Effector memory CD8-positive, alpha-beta T cell (primary cell): ENCODE data around the gene PRKN.

Experiments
- ATAC-seq: fragments of 150-1000 bp; cut with Tn5 transposase; replicated peaks from 2 replicates; pipeline ENCODE4 v1.10.0; 2021; ENCODE audit warnings: mild to moderate bottlenecking, moderate library complexity
- DNase-seq, 3 experiments: peaks; one replicate each; pipeline ENCODE4 v3.0.0; 2021
- H3K27ac Mint-ChIP-seq, 2 donors: one replicate each; pipeline ENCODE4 v1.8.0; 2022; ENCODE audit warnings: mild to moderate bottlenecking in 2 of 2, mixed read lengths in 2 of 2, moderate library complexity in 2 of 2
- H3K27me3 Mint-ChIP-seq, 2 donors: one replicate each; pipeline ENCODE4 v1.8.0; 2022; ENCODE audit warnings: mixed read lengths in 2 of 2
- H3K36me3 Mint-ChIP-seq: one replicate; pipeline ENCODE4 v1.8.0; 2022; ENCODE audit warnings: mild to moderate bottlenecking, moderate library complexity, mixed read lengths; ENCODE audit not compliant: insufficient read depth
- H3K4me1 Mint-ChIP-seq, 2 donors: one replicate each; pipeline ENCODE4 v1.8.0; 2022; ENCODE audit warnings: low read depth in 2 of 2, mixed read lengths in 2 of 2
- H3K4me3 Mint-ChIP-seq, 2 donors: one replicate each; pipeline ENCODE4 v1.8.0; 2022; ENCODE audit warnings: mild to moderate bottlenecking in 2 of 2, mixed read lengths in 2 of 2, moderate library complexity in 2 of 2
- H3K9me3 Mint-ChIP-seq, 2 donors: one replicate each; pipeline ENCODE4 v1.8.0; 2022; ENCODE audit warnings: mixed read lengths in 2 of 2

Gene PRKN

DNA sequence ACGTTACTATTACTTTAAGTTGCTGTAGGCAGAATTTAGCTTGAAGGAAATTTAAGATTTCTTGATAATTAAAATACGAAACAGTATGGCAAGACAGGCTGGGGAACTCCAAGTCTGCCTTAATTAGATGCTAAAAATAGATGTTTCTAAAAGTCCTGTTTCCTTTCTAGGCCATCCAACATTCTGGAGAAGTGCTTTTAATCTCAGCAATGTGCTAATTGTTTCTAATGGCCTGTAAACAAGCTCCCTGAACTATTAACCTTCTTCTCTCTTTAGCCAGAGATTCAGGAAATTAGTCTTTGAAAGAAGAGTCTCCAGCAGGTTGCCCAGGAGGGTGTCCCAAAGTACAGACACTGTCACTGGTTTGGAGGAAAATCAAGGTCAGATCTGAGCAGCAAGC lies 776.4 kb downstream of the PRKN start:
- Mint-ChIP-seq H3K27ac (no peak overlapping the region), H3K4me3 (no peak overlapping the region), H3K4me1 (no peaks in the 10 kb centered on the region), H3K27me3 (no peaks in the 10 kb centered on the region), H3K36me3 (no peaks in the 10 kb centered on the region), H3K9me3 (peaks cover 0 to 5% of the 10 kb centered on the region in 2 donors)
- no peak for DNase-seq
- ATAC-seq, result no peak

DNA sequence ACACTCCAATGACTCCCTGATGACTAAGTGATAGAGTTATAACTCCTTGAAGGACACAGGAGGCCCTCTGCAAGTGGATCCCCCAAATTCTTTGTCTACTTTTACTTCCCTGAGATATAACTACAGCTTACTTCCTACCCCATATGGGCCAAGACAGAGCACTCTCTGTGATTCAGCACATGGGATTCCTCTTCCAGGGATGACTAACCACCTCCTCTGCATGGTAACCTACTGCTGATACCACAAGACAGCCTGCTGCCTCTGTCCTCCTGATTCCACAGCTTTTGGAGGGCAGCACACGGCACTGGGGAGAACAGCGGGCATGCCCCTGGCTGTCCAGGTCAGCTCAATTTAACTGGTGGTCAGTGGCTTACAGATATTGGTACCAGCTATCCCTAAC lies 778.0 kb downstream of the PRKN start:
- H3K27me3 Mint-ChIP-seq, result no peaks in the 10 kb centered on the region
- no peak for DNase-seq

DNA sequence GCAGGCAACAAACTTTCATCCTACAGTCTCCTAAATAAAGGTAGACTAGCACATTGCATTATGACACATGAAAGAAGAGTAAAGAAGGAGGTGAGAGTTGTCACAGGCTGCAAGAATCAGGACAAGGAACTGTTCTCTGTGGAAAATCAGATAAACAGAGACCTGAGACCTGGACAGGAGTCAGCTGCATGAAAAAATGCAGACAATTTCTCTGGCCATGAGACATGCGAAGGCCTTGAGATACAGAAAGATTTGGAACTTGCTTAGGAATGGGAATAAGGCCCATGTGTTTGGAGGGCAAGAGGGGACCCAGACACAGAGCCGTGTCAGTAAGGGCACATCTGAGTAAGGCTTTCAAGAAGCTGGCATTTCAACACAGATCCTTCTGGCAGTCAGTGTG lies 779.1 kb downstream of the PRKN start:
- ATAC-seq (no peak), DNase-seq (no peak)
- no peak overlapping the region for H3K27ac Mint-ChIP-seq
- no peaks in the 10 kb centered on the region for H3K4me1 Mint-ChIP-seq
- no peaks in the 10 kb centered on the region for H3K36me3 Mint-ChIP-seq
- H3K27me3 Mint-ChIP-seq, result no peaks in the 10 kb centered on the region
- H3K4me3 Mint-ChIP-seq, result no peak overlapping the region
- peaks cover 0 to 5% of the 10 kb centered on the region in 2 donors for H3K9me3 Mint-ChIP-seq

More for the DNA sequence above, 778.0 kb downstream of the PRKN start:
- Mint-ChIP-seq H3K27ac (no peak overlapping the region), H3K4me3 (no peak overlapping the region), H3K9me3 (peaks cover 0 to 5% of the 10 kb centered on the region in 2 donors), H3K4me1 (no peaks in the 10 kb centered on the region), H3K36me3 (no peaks in the 10 kb centered on the region)
- no peak for ATAC-seq

DNA sequence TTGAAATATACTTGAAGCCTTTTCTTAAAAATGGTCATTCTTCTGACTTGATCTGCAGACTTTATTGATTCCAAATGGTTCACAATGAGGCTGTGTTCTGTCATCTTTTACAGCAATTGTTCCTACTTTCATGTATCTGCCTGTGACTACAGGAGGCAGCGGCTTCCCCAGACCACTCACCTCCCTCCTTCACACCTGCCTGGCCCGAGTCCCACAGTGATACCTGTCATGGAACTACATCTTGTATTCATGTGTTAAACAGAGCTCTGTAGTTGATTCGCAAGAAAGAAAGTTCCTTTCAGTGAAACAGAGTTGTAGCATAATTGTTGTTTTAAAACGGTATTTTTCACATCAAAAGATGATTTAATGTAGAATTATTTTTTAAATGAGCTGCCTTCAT lies 780.2 kb downstream of the PRKN start:
- ATAC-seq (no peak), DNase-seq (no peak)
- Mint-ChIP-seq H3K4me1 (no peaks in the 10 kb centered on the region), H3K27ac (no peak overlapping the region), H3K4me3 (no peak overlapping the region), H3K9me3 (peaks cover 0 to 5% of the 10 kb centered on the region in 2 donors), H3K27me3 (no peaks in the 10 kb centered on the region), H3K36me3 (no peaks in the 10 kb centered on the region)

DNA sequence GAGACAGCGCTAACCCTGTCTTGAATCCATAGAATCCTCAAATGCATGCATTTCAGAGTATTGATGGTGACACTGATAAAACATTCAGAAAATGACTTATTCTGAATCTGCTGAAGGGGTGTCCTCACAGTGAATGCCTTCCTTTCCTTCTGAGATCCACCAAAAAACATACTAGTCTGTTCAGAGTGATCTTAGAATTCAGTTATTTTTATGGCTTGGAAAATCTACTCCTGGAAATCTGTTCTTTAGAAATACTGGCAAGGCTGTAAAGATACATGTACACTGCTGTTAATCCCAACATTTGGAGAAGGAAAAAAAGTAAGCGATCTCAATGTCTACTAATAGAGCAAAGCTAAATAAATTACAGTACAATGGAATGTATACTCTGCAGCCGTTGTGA lies 781.1 kb downstream of the PRKN start:
- Mint-ChIP-seq H3K4me1 (no peaks in the 10 kb centered on the region), H3K27me3 (no peaks in the 10 kb centered on the region), H3K27ac (no peak overlapping the region), H3K4me3 (no peak overlapping the region), H3K9me3 (peaks cover 0 to 5% of the 10 kb centered on the region in 2 donors), H3K36me3 (no peaks in the 10 kb centered on the region)
- no peak for ATAC-seq
- DNase-seq, result no peak

DNA sequence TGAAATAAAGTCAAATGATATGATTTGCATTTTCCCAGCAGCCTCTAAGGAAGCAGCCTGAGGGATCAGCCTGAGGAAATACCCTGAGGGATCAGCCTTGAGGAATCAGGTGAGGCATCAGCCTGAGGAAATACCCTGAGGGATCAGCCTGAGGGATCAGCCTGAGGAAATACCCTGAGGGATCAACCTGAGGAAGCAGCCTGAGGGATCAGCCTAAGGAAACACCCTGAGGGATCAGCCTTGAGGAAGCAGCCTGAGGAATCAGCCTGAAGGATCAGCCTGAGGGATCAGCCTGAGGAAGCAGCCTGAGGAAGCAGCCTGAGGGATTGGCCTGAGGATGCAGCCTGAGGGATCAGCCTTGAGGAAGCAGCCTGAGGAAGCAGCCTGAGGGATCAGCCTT lies 784.0 kb downstream of the PRKN start:
- DNase-seq (no peak), ATAC-seq (no peak)
- Mint-ChIP-seq H3K27me3 (no peaks in the 10 kb centered on the region), H3K4me1 (no peaks in the 10 kb centered on the region), H3K9me3 (no peaks in the 10 kb centered on the region), H3K4me3 (no peak overlapping the region), H3K27ac (no peak overlapping the region), H3K36me3 (no peaks in the 10 kb centered on the region)

DNA sequence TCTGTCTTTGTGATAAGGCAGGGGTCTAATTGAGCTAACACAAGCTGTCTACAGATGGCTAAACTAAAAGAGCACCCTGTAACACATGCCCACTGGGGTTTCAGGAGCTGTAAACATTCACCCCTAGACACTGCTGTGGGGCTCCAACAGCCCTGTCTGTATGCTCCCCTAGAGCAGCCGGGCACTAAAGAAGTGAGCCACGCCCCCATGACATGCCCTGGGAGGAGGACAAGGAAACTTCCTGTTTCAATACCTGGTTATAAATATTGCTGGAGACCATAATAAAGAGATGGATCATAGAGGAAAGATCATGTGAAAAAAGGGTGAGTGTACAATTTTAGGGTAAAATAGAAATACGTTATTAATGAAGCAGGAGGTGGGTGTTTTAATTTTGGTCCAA lies 786.0 kb downstream of the PRKN start:
- Mint-ChIP-seq H3K4me3 (no peak overlapping the region), H3K36me3 (no peaks in the 10 kb centered on the region), H3K9me3 (peaks cover 0 to 2% of the 10 kb centered on the region in 2 donors), H3K27ac (no peak overlapping the region), H3K4me1 (no peaks in the 10 kb centered on the region), H3K27me3 (no peaks in the 10 kb centered on the region)
- DNase-seq (no peak), ATAC-seq (no peak)

DNA sequence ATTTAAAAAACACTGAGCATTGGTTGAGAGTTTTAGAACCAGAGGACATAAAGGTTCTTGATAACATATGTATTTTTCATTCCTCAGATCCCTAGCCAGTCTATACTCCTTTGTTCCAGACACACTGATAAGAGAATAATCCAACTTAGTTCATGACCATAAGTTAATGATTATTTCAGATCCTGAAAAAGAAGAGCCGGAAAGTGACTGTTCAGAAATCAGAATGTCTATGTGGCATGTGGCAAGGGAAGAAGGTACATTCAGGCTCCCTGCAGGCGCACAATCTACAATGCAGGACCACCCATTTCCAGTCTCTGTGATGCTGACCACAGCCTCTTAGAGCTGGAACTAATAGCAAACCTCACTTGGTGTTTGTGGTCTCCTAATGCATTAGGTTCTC lies 787.0 kb downstream of the PRKN start:
- H3K36me3 Mint-ChIP-seq, result no peaks in the 10 kb centered on the region
- no peaks in the 10 kb centered on the region for H3K4me1 Mint-ChIP-seq
- peaks cover 0 to 2% of the 10 kb centered on the region in 2 donors for H3K9me3 Mint-ChIP-seq
- ATAC-seq, result no peak
- H3K4me3 Mint-ChIP-seq, result no peak overlapping the region
- no peak for DNase-seq
- no peaks in the 10 kb centered on the region for H3K27me3 Mint-ChIP-seq
- H3K27ac Mint-ChIP-seq, result no peak overlapping the region

DNA sequence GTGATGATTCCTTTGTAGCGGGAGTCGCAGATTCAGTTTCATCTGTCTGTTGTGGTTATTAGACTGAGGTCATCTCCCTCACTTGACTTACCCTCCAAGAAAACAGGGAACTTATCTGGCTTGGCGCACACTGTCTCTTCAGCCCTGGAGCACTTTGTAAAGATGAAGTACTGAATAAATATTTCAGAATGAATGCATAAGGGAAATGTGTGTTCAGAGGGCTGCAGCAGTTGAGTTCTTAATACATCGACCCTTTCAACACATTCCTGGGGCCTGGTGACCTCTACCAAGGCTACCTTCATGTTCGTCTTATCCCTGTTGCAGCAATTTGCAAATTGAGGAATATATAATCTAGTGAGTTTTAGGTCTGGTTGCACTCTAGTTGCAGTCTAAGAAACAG lies 801.2 kb downstream of the PRKN start:
- no peak for ATAC-seq
- no peak for DNase-seq
- H3K4me1 Mint-ChIP-seq, result no peaks in the 10 kb centered on the region
- peaks cover 0 to 2% of the 10 kb centered on the region in 2 donors for H3K9me3 Mint-ChIP-seq
- H3K27ac Mint-ChIP-seq, result no peak overlapping the region
- H3K36me3 Mint-ChIP-seq, result no peaks in the 10 kb centered on the region
- H3K4me3 Mint-ChIP-seq, result no peak overlapping the region
- no peaks in the 10 kb centered on the region for H3K27me3 Mint-ChIP-seq

DNA sequence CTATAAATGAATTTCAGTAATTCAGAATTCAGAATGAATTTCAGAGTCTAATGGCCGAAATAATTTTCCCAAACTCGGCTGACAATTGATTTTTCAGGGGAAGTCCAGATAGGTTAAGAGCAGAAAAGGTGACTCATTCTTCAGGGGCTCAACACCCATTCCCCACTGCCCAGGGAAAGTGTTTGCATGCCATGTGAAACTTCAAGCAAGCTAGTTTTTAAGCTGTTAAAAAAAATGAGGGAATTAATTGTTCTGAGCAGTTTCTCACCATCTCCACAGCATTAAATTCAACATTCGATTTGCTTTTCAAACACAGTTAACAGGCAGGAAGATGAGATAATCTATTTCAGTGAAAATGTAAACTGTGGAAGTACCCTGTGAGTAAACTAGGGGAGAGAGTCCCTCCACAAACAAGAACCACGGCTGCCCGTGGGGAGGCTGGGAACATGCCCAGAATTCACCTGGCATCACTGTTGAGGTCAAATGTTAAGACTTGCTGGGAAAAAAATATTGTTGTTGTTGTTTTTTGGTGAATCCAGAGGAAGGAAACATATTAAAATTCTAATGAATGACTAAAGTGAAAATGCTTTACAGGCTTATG lies 803.0 kb downstream of the PRKN start:
- Mint-ChIP-seq H3K9me3 (peaks cover 0 to 2% of the 10 kb centered on the region in 2 donors), H3K27me3 (no peaks in the 10 kb centered on the region), H3K27ac (no peak overlapping the region), H3K36me3 (no peaks in the 10 kb centered on the region), H3K4me3 (no peak overlapping the region), H3K4me1 (no peaks in the 10 kb centered on the region)
- no peak for ATAC-seq
- no peak for DNase-seq

DNA sequence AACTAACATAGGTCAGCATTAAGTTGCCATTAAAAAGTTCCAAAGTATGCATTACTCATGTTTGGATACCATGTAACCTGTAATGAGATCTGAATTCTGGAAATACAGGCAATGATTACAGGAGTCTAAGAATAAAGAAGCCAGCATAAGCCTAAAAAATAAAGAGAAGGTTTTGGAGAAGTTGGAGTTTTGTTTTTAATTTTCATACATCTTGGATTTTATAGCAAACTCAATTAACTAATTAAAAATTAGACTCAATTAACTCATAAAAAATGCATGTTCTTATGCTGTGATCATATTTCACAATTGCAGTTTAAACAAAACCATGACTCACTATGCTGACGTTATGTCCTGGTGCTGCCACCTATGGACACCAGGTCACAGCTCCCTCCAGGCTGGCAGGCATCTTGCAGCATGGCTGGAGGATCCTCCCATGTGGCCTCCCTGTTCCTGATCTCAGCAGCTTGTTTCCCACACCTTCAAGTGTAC lies 804.9 kb downstream of the PRKN start:
- H3K9me3 Mint-ChIP-seq, result no peaks in the 10 kb centered on the region
- ATAC-seq, result no peak

DNA sequence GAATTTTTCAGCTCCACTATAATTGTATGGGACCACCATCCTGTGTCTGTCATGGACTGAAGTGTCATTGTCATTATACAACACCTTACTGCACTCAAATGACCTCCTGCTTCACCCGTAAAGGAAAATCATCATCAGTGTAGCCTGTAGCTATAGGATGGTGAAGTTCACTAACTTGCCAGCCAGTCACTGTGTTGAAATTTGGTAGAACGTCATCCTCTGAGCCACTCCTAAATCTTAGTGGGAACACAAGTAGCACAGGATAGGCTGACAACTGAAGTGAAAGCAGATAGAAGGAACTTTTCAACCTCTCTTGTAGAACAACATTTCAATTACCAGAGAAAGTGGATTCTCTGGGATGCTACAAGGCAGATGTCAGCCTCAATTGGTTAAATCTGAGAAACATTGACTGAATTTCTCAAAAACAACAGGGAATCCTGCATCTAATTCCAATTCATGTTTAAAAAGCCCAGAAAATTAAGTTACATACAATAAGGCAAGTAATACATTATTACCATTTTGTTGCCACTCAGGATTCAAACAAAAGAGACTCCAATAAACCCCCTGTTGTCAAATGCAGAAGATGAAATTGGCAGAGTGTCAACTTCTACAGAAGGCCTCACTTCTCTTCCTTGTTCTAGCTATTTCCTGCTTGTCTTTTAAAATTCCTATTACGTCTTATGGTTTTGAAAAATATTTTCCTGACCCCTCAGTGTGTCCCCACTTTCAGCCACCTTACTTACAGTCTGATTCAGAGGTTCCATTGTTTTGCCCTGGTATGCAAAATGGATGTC lies 805.8 kb downstream of the PRKN start:
- Mint-ChIP-seq H3K4me3 (no peak overlapping the region), H3K27ac (no peak overlapping the region), H3K36me3 (no peaks in the 10 kb centered on the region), H3K9me3 (no peaks in the 10 kb centered on the region), H3K4me1 (no peaks in the 10 kb centered on the region), H3K27me3 (no peaks in the 10 kb centered on the region)
- DNase-seq, result no peak
- ATAC-seq, result no peak

More for the DNA sequence above, 804.9 kb downstream of the PRKN start:
- Mint-ChIP-seq H3K27me3 (no peaks in the 10 kb centered on the region), H3K4me1 (no peaks in the 10 kb centered on the region), H3K36me3 (no peaks in the 10 kb centered on the region), H3K4me3 (no peak overlapping the region), H3K27ac (no peak overlapping the region)
- no peak for DNase-seq

DNA sequence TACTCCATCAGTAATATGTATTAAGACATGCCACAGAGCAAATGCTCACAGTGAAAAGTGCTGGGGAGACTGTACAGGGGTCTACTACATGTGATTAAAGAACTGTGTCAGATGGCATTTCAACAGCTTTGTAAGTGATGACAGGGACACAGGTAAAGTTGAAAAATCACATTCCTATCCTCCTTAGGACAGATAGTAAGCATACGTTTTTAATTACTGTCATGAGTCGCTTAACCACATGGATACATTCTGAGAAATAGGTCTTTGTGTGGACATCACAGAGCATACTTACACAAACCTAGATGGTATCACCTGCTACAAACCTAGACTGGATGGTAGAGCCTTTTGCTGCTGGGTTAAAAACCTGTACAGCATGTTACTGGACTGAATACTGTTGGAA lies 807.9 kb downstream of the PRKN start:
- DNase-seq (no peak), ATAC-seq (no peak)
- H3K27me3 Mint-ChIP-seq, result no peaks in the 10 kb centered on the region
- H3K4me1 Mint-ChIP-seq, result no peaks in the 10 kb centered on the region
- no peaks in the 10 kb centered on the region for H3K9me3 Mint-ChIP-seq
- H3K27ac Mint-ChIP-seq, result no peak overlapping the region
- no peaks in the 10 kb centered on the region for H3K36me3 Mint-ChIP-seq
- no peak overlapping the region for H3K4me3 Mint-ChIP-seq

DNA sequence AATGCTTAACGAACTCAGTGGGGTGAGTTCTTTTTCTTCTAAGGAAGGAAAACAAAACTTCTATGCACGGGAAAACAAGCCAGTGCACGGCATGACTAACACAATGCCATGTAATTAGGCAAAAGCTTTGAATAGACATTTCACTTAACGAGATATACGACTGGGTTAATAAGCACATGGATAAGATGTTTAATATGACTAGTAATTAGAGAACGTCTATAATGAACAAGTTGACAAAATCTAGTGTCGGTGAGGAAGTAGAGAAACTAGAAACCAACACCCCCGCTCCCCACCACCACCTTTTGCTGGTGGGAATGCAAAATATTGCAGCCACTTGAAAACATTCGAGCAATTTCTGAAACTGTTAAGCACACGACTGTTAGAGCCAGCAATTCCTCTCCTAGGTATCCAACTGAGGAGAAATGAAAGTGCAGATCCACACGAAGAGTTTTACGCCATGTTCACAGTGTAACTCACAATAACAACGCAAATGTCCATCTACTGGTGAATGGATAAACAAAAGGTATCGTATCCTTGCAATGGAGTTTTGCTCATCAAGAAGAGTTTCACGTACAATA lies 808.8 kb downstream of the PRKN start:
- H3K4me1 Mint-ChIP-seq, result no peaks in the 10 kb centered on the region
- no peak overlapping the region for H3K27ac Mint-ChIP-seq
- DNase-seq (no peak), ATAC-seq (no peak)
- no peak overlapping the region for H3K4me3 Mint-ChIP-seq
- H3K9me3 Mint-ChIP-seq, result no peaks in the 10 kb centered on the region
- H3K36me3 Mint-ChIP-seq, result no peaks in the 10 kb centered on the region
- H3K27me3 Mint-ChIP-seq, result no peaks in the 10 kb centered on the region
